IMR-90 (cell line): ENCODE measurements around the gene NPEPL1. TPM values are rescaled to one million over a fixed set of nuclear protein-coding genes. Genes with fewer than 3 reads are reported as not detected.

Experiments used
- ATAC-seq: fragments of 200-7000 bp; cut with Tn5 transposase; 2 replicates; pipeline ENCODE4 v1.9.1; 2020; ENCODE audit warnings: low read depth, mild to moderate bottlenecking, moderate library complexity
- BruUV-seq: library from RNA; stranded (reverse); fragments of 400-500 nt; replicated peaks from 2 replicates; lab custom pipeline; 2021; lab: Mats Ljungman, UMichigan
- CTCF ChIA-PET: fragments of 300-600 bp; formaldehyde crosslinking; extraction: SDS; loops from one replicate; lab custom pipeline; 2021; ENCODE audit warnings: antibody characterized with exemption; lab: Yijun Ruan, JAX
- POLR2A ChIA-PET: fragments of 300-600 bp; sonication (Branson Sonifier 250); formaldehyde crosslinking; loops from one replicate; lab custom pipeline; 2022; ENCODE audit warnings: antibody characterized with exemption; ENCODE audit not compliant: unreplicated experiment; lab: Charles Lee
- DNase-seq: peaks from one replicate; pipeline ENCODE4 v3.0.0; 2013
- H2AFZ ChIP-seq: replicated peaks from 2 replicates; pipeline ENCODE3; 2013; ENCODE audit warnings: low read length, mild to moderate bottlenecking; ENCODE audit not compliant: poor library complexity
- H2AK5ac ChIP-seq: 2 replicates; pipeline ENCODE4 v1.6.1; 2013; ENCODE audit warnings: low read depth, low read length, inconsistent platforms
- H2AK9ac ChIP-seq: replicated peaks from 2 replicates; pipeline ENCODE3; 2013; ENCODE audit warnings: mild to moderate bottlenecking, low read depth, low read length, moderate library complexity; ENCODE audit not compliant: poor library complexity
- H2BK120ac ChIP-seq: 2 replicates; pipeline ENCODE4 v1.6.1; 2013; ENCODE audit warnings: low read depth, low read length, inconsistent platforms
- H2BK15ac ChIP-seq: 3 replicates; pipeline ENCODE4 v1.6.1; 2013; ENCODE audit warnings: low read depth, low read length, inconsistent platforms
- H2BK20ac ChIP-seq: 2 replicates; pipeline ENCODE4 v1.6.1; 2013; ENCODE audit warnings: low read depth, mild to moderate bottlenecking, inconsistent platforms, low read length, moderate library complexity
- H2BK5ac ChIP-seq: 2 replicates; pipeline ENCODE4 v1.6.1; 2013; ENCODE audit warnings: mild to moderate bottlenecking, low read depth, low read length, inconsistent platforms; ENCODE audit not compliant: poor library complexity, severe bottlenecking
- H3K14ac ChIP-seq: replicated peaks from 2 replicates; pipeline ENCODE4 v1.6.1; 2013; ENCODE audit warnings: low read depth, low read length, inconsistent platforms
- H3K18ac ChIP-seq: 2 replicates; pipeline ENCODE4 v1.6.1; 2013; ENCODE audit warnings: low read depth, low read length, control low read depth
- H3K23ac ChIP-seq: 2 replicates; pipeline ENCODE4 v1.6.1; 2013; ENCODE audit warnings: low read depth, low read length, inconsistent platforms
- H3K27ac ChIP-seq: 2 replicates; pipeline ENCODE4 v1.5.1; 2013; ENCODE audit warnings: mild to moderate bottlenecking, control low read depth, low read length; ENCODE audit not compliant: insufficient read depth
- H3K27me3 ChIP-seq: 2 replicates; pipeline ENCODE4 v1.6.1; 2013; ENCODE audit warnings: low read length; ENCODE audit not compliant: control insufficient read depth, insufficient read depth
- H3K36me3 ChIP-seq: 2 replicates; pipeline ENCODE4 v1.6.1; 2013; ENCODE audit warnings: low read length, mixed read lengths; ENCODE audit not compliant: control insufficient read depth, insufficient read depth
- H3K4ac ChIP-seq: 2 replicates; pipeline ENCODE4 v1.6.1; 2013; ENCODE audit warnings: low read depth, low read length, inconsistent platforms
- H3K4me1 ChIP-seq: 2 replicates; pipeline ENCODE4 v1.6.1; 2013; ENCODE audit warnings: low read length, mixed read lengths; ENCODE audit not compliant: control insufficient read depth, insufficient read depth
- H3K4me2 ChIP-seq: 2 replicates; pipeline ENCODE4 v1.6.1; 2013; ENCODE audit warnings: low read depth, mild to moderate bottlenecking, control low read depth, low read length, moderate library complexity
- H3K4me3 ChIP-seq: 2 replicates; pipeline ENCODE4 v1.5.1; 2013; ENCODE audit warnings: low read depth, mild to moderate bottlenecking, control low read depth, low read length, moderate library complexity; ENCODE audit not compliant: insufficient read depth
- H3K56ac ChIP-seq: 2 replicates; pipeline ENCODE4 v1.6.1; 2013; ENCODE audit warnings: low read length, inconsistent platforms; ENCODE audit not compliant: insufficient read depth; ENCODE audit errors: extremely low read depth
- H3K79me1 ChIP-seq, 2 experiments: 2 replicates each; pipeline ENCODE4 v1.6.1; 2013; ENCODE audit warnings: low read length in 2 of 2, inconsistent platforms in 1 of 2, low read depth in 1 of 2
- H3K9ac ChIP-seq: 2 replicates; pipeline ENCODE4 v1.6.1; 2013; ENCODE audit warnings: low read depth, low read length, control low read depth
- H3K9me1 ChIP-seq: 2 replicates; pipeline ENCODE4 v1.6.1; 2013; ENCODE audit warnings: low read length, inconsistent platforms; ENCODE audit not compliant: insufficient read depth
- H3K9me3 ChIP-seq: 2 replicates; pipeline ENCODE4 v1.6.1; 2013; ENCODE audit warnings: low read length; ENCODE audit not compliant: control insufficient read depth, insufficient read depth
- H4K20me1 ChIP-seq: 2 replicates; pipeline ENCODE4 v1.6.1; 2013; ENCODE audit warnings: low read length, inconsistent platforms; ENCODE audit not compliant: insufficient read depth
- H4K5ac ChIP-seq: 2 replicates; pipeline ENCODE4 v1.6.1; 2013; ENCODE audit warnings: mild to moderate bottlenecking, low read depth, low read length, control low read depth
- H4K8ac ChIP-seq, 2 experiments: 2 replicates each; pipeline ENCODE4 v1.6.1; 2013; ENCODE audit warnings: low read depth in 2 of 2, low read length in 2 of 2, control low read depth in 1 of 2, inconsistent platforms in 1 of 2
- H4K91ac ChIP-seq: 2 replicates; pipeline ENCODE4 v1.6.1; 2013; ENCODE audit warnings: low read depth, low read length, inconsistent platforms; ENCODE audit not compliant: insufficient read depth
- MXI1 ChIP-seq: IDR thresholded peaks from 2 replicates; pipeline ENCODE4 v1.6.1; 2012; ENCODE audit warnings: low read depth, mild to moderate bottlenecking, low read length, moderate library complexity, borderline replicate concordance
- RAD21 ChIP-seq: IDR thresholded peaks from 2 replicates; pipeline ENCODE4 v1.6.1; 2012; ENCODE audit warnings: low read length, improper control_type of control experiment
- WGBS, 2 experiments: methylation state at CpG; one replicate each; pipeline versions ENCODE4 v1.1.5 to v1.1.7; 2013; ENCODE audit warnings: missing lambda C conversion rate in 2 of 2; ENCODE audit not compliant: insufficient read length in 1 of 2; ENCODE audit errors: extremely low coverage in 2 of 2; 5-methylcytosine and 5-hydroxymethylcytosine counted together
- dilution Hi-C: fragments of 300-500 bp; cut with HindIII; formaldehyde crosslinking; loops from one replicate; pipeline ENCODE4 v1.14.3; 2018; ENCODE audit warnings: low sequenced_read_pairs; ENCODE audit not compliant: unreplicated experiment
- in situ Hi-C: fragments of 300-500 bp; cut with MboI; formaldehyde crosslinking; loops from 3 replicates; pipeline ENCODE4 v1.14.3; 2019; ENCODE audit warnings: low sequenced_read_pairs, inconsistent platforms, mixed read lengths
- intact Hi-C: fragments of 100-400 bp; cut with micrococcal nuclease; formaldehyde crosslinking; loops from 2 replicates; pipeline ENCODE4 v1.10.0; 2022
- polyA plus RNA-seq, 3 experiments: library from polyadenylated mRNA; depleted of rRNA; stranded (reverse); fragments of >200 nt; gene quantifications; 2 replicates each; pipeline ENCODE4 v1.2.3, GENCODE V29; 2012; ENCODE audit warnings: low replicate concordance in 1 of 3
- total RNA-seq: library from RNA; depleted of rRNA; stranded (reverse); fragments of >200 nt; gene quantifications from 2 replicates; pipeline ENCODE4 v1.2.3, GENCODE V29; 2012

Gene NPEPL1
- total and polyA plus RNA-seq, 2 of the 4 experiments (the other 2 are of a cell fraction) = 6.3 to 10.4 TPM

DNA sequence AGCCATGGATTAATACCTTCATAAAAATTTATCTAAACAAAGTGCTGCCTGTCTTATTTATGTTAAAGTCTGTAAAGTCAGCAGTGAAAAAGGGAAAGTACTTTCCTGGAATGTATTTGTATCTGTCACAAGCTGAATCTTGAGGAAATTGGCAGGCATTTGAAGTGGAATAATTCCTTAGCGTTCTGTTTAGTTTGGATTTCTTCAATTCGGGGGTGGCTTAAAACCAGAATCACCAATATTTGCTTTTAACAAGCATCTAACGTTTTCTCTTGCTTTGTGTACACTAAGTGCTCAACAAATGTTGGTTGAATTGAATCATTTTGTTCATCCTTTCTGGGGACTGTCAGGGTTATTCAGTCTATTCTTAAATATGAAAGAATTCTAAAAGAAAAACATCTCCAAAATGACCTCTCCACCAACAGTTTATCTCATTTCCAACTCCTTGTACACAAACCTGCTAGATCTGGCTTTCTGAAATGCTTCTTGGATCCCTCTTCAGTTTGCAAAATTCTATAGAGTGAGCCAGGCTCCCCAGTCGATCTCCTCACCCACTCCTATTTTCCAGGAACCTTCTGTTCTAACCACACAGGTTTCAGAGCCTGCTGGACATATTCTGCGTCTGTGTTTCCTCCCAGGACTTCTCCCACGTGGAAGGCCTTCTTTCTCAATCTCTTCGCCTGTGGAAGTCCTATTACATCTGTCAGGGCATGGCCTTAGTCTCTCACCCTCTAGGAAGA, 2.0 kb upstream of the NPEPL1 start:
- Histone ChIP-seq H4K20me1 (no peaks in the 10 kb centered on the region), H4K8ac (peak overlapping the region; percentile 22 to 94; a peak in 3 of 4 replicates), H3K27ac (peak overlapping the region; percentile 42), H2AK5ac (peak overlapping the region; percentile 35; the same call in 1 of the 2 replicates), H3K4me2 (peak overlapping the region; percentile 33; the same call in 1 of the 2 replicates), H2AK9ac (peak overlapping the region; percentile 46), H3K9ac (0 out of 2 replicates have a peak overlapping the region, but pooled peaks have one; percentile 18), H3K9me1 (peaks cover 16% of the 10 kb centered on the region), H2AFZ (peak overlapping the region; percentile 55), H4K5ac (peak overlapping the region; percentile 42), H2BK120ac (no peak overlapping the region), H3K23ac (0 out of 2 replicates have a peak overlapping the region, but pooled peaks have one; percentile 68), H2BK20ac (no peak overlapping the region), H2BK5ac (peak overlapping the region; percentile 55), H4K91ac (no peak overlapping the region; the same call in 1 of the 2 replicates), H3K56ac (no peak overlapping the region), H3K27me3 (no peaks in the 10 kb centered on the region), H3K14ac (peak overlapping the region; percentile 20; the same call in 1 of the 2 replicates), H3K79me1 (peaks cover 6 to 21% of the 10 kb centered on the region in 2 experiments; a peak in 2 of 4 replicates), H3K9me3 (no peaks in the 10 kb centered on the region), H2BK15ac (no peak overlapping the region; the same call in 2 of the 3 replicates), H3K4ac (peak overlapping the region; percentile 69; the same call in 1 of the 2 replicates), H3K4me1 (peaks cover 19% of the 10 kb centered on the region), H3K18ac (peak overlapping the region; percentile 57; the same call in 1 of the 2 replicates), H3K36me3 (peaks cover 4% of the 10 kb centered on the region; the same call in 1 of the 2 replicates), H3K4me3 (no peak overlapping the region)
- WGBS, 2 experiments = 22% methylated on average over 3 of the region's 7 CpGs; no CpG with 5 or more reads in 1 of the 2 experiments
- in situ Hi-C loops (no loop called here), dilution Hi-C loops (no loop called here), intact Hi-C loops (loop anchor here (5.0 kb wide), 2 partner anchors 162 to 208 kb away; partner anchors contain the start of genes GNAS and GNAS-AS1)
- BruUV-seq = no TSS peak
- TF ChIP-seq RAD21 (no peak), MXI1 (peak; percentile 44; the same call in 1 of the 2 replicates)
- peak; percentile 22 for DNase-seq
- CTCF ChIA-PET = interaction anchor here (1.5 kb wide), 1 partner anchor 45 kb away, joined by 3 read pairs; no protein-coding TSS in a partner anchor
- POLR2A ChIA-PET = no interaction called here
- no peak for ATAC-seq
